ENCODE measurements around the gene MDP1. TPM values are rescaled to one million over a fixed set of nuclear protein-coding genes. Genes with fewer than 3 reads are reported as not detected.

Gene MDP1
- total and polyA plus RNA-seq, 2 donors from 2014 or later, result 22.8 to 55.4 TPM

GRCh38 chr14:24232121-24232644 is 16.3 kb upstream of the MDP1 start, which contains the start of gene NEDD8:
Gene NEDD8 (minus strand): TSS chr14:24232367. CDS start chr14:24232267, 100 bp downstream.
- Histone ChIP-seq H3K27ac (ENCODE audit: low read depth in 2 of 2, low read length in 2 of 2) (peak within 1 kb of the TSS; percentile 89 to 94), H3K9ac (ENCODE audit: low read length in 3 of 3) (peak within 1 kb of the TSS; percentile 92 to 96 (median 94)), H3K36me3 (ENCODE audit: control insufficient read depth in 2 of 3, insufficient read depth in 3 of 3, low read length in 3 of 3) (peaks cover 8 to 16% (median 13%) of the 10 kb centered on the region in 3 donors), H3K4me1 (ENCODE audit: control insufficient read depth in 2 of 3, insufficient read depth in 2 of 3, low read depth in 1 of 3, low read length in 3 of 3) (peaks cover 0 to 25% (median 13%) of the 10 kb centered on the region in 3 donors), H3K27me3 (ENCODE audit: control insufficient read depth, insufficient read depth, low read length) (no peaks in the 10 kb centered on the region), H3K9me3 (ENCODE audit: control insufficient read depth in 2 of 3, insufficient read depth in 1 of 3, low read length in 3 of 3) (no peaks in the 10 kb centered on the region), H3K4me3 (ENCODE audit: low read length in 3 of 3) (peak within 1 kb of the TSS; percentile 86 to 96 (median 96))
- no peak for FAIRE-seq
- DNase-seq, result peak; percentile 91 to 98 (median 95)
- intact Hi-C loops (cut with DNase I), result no loop called here
- TF ChIP-seq CTCF (IDR thresholded peaks at IDR 0.05; ENCODE audit: borderline replicate concordance, extremely low read depth, insufficient read depth), result no peak

- H3K4me1 ChIP-seq (ENCODE audit: control insufficient read depth in 2 of 3, insufficient read depth in 2 of 3, low read depth in 1 of 3, low read length in 3 of 3), result peaks cover 0 to 25% (median 13%) of the 10 kb centered on the region in 3 donors
- H3K9ac ChIP-seq (ENCODE audit: low read length in 3 of 3), result peak overlapping the region; percentile 63 to 96 (median 94)
- no peak for TF ChIP-seq CTCF (IDR thresholded peaks at IDR 0.05; ENCODE audit: borderline replicate concordance, extremely low read depth, insufficient read depth)
- peak overlapping the region; percentile 86 to 96 (median 96) for H3K4me3 ChIP-seq (ENCODE audit: low read length in 3 of 3)
- no peaks in the 10 kb centered on the region for H3K9me3 ChIP-seq (ENCODE audit: control insufficient read depth in 2 of 3, insufficient read depth in 1 of 3, low read length in 3 of 3)
- peak overlapping the region; percentile 26 to 89 for H3K27ac ChIP-seq (ENCODE audit: low read depth in 2 of 2, low read length in 2 of 2)
- DNase-seq (no peak), FAIRE-seq (no peak)
- H3K36me3 ChIP-seq (ENCODE audit: control insufficient read depth in 2 of 3, insufficient read depth in 3 of 3, low read length in 3 of 3), result peaks cover 6 to 9% (median 6%) of the 10 kb centered on the region in 3 donors
- intact Hi-C loops (cut with DNase I), result no loop called here
- no peaks in the 10 kb centered on the region for H3K27me3 ChIP-seq (ENCODE audit: control insufficient read depth, insufficient read depth, low read length)
Observed at GRCh38 chr14:24231263-24232120, 15.6 kb upstream of the MDP1 start.

GRCh38 chr14:24228902-24229301 is 13.0 kb upstream of the MDP1 start:
- FAIRE-seq, result no peak
- Histone ChIP-seq H3K4me1 (ENCODE audit: control insufficient read depth in 2 of 3, insufficient read depth in 2 of 3, low read depth in 1 of 3, low read length in 3 of 3) (peaks cover 0 to 18% (median 13%) of the 10 kb centered on the region in 3 donors), H3K27ac (ENCODE audit: low read depth in 2 of 2, low read length in 2 of 2) (no peak overlapping the region), H3K4me3 (ENCODE audit: low read length in 3 of 3) (no peak overlapping the region), H3K36me3 (ENCODE audit: control insufficient read depth in 2 of 3, insufficient read depth in 3 of 3, low read length in 3 of 3) (no peaks in the 10 kb centered on the region), H3K9ac (ENCODE audit: low read length in 3 of 3) (no peak overlapping the region), H3K27me3 (ENCODE audit: control insufficient read depth, insufficient read depth, low read length) (no peaks in the 10 kb centered on the region), H3K9me3 (ENCODE audit: control insufficient read depth in 2 of 3, insufficient read depth in 1 of 3, low read length in 3 of 3) (no peaks in the 10 kb centered on the region)
- DNase-seq, result no peak
- intact Hi-C loops (cut with DNase I), result no loop called here
- TF ChIP-seq CTCF (IDR thresholded peaks at IDR 0.05; ENCODE audit: borderline replicate concordance, extremely low read depth, insufficient read depth), result no peak
